GM21423 (cell line): ENCODE measurements around the gene SNTG2.
"Not testable (repeated sequence)": the region's sequence is repeated elsewhere in the genome, so short reads cannot be mapped to it uniquely, and the experiment has no call there.

Source experiments
- ATAC-seq: cut with Tn5 transposase; IDR thresholded peaks from one replicate; pipeline ENCODE4 v1.9.1; 2021; ENCODE audit warnings: mild to moderate bottlenecking, moderate library complexity; ENCODE audit not compliant: unreplicated experiment

SNTG2 gene

GRCh38 chr2:1227274-1227900, 276.7 kb downstream of the SNTG2 start:
- no peak for ATAC-seq

- ATAC-seq, result not testable (repeated sequence)
Measured at GRCh38 chr2:1229596-1229995, 278.9 kb downstream of the SNTG2 start.

- ATAC-seq, result no peak
Measured at GRCh38 chr2:1230155-1230893, 279.7 kb downstream of the SNTG2 start.

- ATAC-seq, result no peak
Measured at GRCh38 chr2:1231466-1232063, 280.9 kb downstream of the SNTG2 start.

- no peak for ATAC-seq
Measured at GRCh38 chr2:1233281-1233680, 282.6 kb downstream of the SNTG2 start.

- no peak for ATAC-seq
Measured at GRCh38 chr2:1234731-1235308, 284.2 kb downstream of the SNTG2 start.

GRCh38 chr2:1235806-1236205, 285.2 kb downstream of the SNTG2 start:
- ATAC-seq, result no peak

- no peak for ATAC-seq
Measured at GRCh38 chr2:1236606-1237005, 286.0 kb downstream of the SNTG2 start.

- ATAC-seq, result no peak
Measured at GRCh38 chr2:1237783-1238182, 287.1 kb downstream of the SNTG2 start.

- ATAC-seq, result no peak
Measured at GRCh38 chr2:1238598-1239138, 288.0 kb downstream of the SNTG2 start.

- ATAC-seq, result no peak
Measured at GRCh38 chr2:1245193-1245592, 294.5 kb downstream of the SNTG2 start.

- ATAC-seq, result no peak
Measured at GRCh38 chr2:1246239-1246638, 295.6 kb downstream of the SNTG2 start.

GRCh38 chr2:1246991-1247390, 296.3 kb downstream of the SNTG2 start:
- ATAC-seq, result no peak

GRCh38 chr2:1248187-1248586, 297.5 kb downstream of the SNTG2 start:
- no peak for ATAC-seq

- ATAC-seq, result no peak
Measured at GRCh38 chr2:1249897-1250687, 299.4 kb downstream of the SNTG2 start.

GRCh38 chr2:1251520-1251919, 300.9 kb downstream of the SNTG2 start:
- ATAC-seq, result no peak

GRCh38 chr2:1253629-1254028, 303.0 kb downstream of the SNTG2 start:
- ATAC-seq, result no peak

GRCh38 chr2:1254662-1255343, 304.2 kb downstream of the SNTG2 start:
- no peak for ATAC-seq

GRCh38 chr2:1256632-1257324, 306.1 kb downstream of the SNTG2 start:
- no peak for ATAC-seq

GRCh38 chr2:1257334-1257733, 306.7 kb downstream of the SNTG2 start:
- ATAC-seq, result no peak
